Measurements from ENCODE around the gene TNIK. TPM values are rescaled to one million over a fixed set of nuclear protein-coding genes. Genes with fewer than 3 reads are reported as not detected.
A peak's percentile ranks its signal among the peaks of the same experiment; 100 is the strongest.

Gene TNIK
- polyA plus RNA-seq, 1 donor: 40.3 TPM

DNA sequence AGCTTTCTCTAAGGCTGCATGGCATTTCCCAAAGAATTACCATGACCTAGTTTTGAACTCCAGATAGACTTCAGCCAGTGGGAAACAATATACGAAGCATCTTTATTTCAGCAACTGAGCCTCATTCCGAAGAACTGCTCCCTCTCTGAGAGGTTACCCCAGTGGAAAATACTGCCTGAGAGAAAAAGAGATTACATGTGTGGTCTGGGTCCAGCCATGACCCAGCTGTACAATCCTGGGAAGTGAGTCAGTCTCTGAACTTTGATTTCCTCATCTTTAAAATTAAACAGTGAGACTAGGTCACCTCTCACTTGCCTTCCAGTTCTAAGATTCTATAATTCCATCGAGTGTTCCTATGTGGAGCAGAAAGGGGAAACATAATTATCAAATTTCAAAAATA is 42.4 kb downstream of the TNIK start:
- no peak for DNase-seq (ENCODE audit: low read depth)

DNA sequence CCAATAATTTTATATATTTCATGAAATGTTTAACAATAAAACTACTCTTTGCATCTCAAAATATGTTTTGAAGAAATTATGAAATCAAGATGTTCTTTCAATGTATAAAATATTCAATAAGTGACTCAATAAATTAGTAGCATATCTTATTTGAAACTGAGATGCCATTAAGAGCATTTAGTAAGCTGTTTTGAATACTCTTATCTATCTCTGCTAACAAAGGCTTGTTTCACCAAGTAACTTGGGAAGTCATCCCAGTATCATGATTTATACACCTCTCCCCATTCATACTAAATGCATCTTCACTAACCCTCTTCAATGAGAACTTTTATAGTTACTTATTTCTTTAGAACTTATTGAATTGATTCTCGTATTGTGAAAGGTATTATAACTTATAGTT is 43.1 kb downstream of the TNIK start:
- DNase-seq (ENCODE audit: low read depth): no peak

DNA sequence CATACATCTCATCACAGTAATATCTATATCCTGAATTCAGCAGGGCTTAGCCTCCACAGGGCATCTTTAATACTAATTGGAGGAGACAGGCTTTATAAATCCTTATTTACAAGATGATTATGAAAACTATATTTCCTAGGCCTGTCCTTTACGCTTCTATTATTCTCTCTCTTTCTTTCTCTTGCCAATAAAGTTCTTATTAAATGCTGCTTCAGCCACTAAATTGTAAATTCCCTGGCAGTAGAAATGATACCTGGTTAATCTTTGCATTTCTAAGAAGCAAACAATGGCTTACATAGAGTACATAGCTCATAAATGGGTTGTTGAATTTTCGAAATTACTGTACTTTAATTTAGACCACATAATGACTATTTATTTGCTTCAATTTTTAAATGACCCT is 43.5 kb downstream of the TNIK start:
- DNase-seq (ENCODE audit: low read depth): no peak

DNA sequence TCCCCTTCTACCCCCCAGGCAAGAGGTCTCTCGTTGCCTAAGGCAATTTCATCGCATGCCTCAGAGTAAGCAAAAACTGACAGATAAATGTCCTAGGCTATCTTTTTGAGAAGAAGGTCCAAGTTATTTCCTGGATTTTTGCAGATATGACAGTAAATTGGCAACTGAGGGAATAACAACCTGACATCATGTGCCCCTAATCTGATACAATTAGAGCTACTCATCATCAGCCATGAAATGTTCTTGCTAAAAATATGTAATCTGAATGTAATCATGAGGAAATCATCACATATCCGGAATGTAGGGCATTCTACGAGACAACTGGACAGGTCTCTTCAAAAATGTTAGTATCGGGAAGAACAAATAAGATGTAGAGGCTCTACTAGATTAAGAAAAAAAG is 44.1 kb downstream of the TNIK start:
- DNase-seq (ENCODE audit: low read depth): no peak

DNA sequence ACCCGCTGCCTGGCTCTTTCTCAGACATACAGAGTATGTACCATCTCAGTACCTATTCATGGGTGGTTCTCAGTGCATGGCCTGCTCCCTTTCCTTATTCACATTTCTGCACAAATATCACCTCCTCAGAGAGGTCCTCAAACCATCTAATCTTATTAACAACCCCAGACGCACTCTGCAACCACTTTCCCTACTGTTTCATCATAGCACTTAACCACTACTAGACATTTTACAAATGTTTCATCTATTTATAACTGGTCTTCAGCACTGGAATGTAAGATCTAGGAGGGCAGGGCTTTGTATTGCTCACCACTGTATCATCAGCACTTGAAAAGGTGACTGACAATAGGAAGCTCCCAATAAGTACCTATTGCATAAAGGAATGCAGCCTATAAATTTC is 45.1 kb downstream of the TNIK start:
- DNase-seq (ENCODE audit: low read depth): no peak

DNA sequence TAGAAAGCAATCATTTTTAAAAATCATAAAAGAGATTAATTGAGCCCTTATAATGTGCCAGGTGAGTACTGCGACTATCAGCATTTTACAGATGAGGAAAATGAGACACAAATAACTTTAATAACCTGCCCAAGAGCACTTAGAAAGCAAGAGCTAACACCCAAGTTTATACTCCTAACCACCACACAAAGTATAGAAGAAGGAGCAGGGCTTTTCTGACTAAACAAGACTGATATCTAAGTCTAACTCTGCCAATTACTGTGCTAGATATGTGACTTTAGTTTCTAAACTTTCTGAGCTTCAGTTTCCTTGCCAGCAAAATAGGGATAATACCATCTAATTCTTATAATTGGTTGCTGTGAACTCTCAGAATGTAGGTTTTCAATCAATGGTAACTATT is 47.7 kb downstream of the TNIK start:
- DNase-seq (ENCODE audit: low read depth): no peak

DNA sequence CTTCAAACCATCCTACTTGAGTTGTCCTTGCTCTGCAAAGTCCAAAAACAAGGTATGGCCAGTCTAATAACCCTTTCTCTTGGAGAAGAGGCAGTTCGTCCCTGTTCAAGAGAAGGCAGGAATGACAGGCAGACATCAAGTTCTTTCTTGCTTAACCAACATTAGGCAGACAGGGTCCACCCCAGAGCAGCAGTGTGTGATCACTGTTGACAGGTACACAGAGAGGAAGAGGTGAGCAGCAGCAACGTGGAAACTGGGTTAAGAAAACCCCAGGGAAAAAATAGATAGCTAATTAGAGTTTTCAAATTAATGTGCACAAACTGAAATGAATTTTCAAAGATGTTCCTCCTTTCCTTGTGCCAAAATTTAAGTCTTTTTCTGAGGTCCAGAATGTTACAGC is 48.2 kb downstream of the TNIK start:
- DNase-seq (ENCODE audit: low read depth): no peak

DNA sequence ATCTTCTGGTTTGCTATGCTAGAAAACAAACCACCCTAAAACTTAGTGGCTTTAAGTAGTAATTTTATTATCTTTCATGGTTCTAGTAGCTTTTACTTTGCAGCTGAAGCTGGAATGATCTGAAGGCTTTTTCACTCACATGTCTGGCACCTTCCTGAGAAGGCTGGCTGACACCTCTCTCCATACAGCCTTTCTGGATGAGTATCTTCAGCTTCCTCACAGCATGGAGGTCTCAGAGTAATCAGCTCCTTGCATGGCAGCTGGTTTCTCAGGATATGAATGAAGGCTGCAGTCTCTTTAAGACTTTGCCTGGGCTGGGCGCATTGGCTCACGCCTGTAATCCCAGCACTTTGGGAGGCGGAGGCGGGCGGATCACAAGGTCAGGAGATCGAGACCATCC is 50.0 kb downstream of the TNIK start:
- no peak for DNase-seq (ENCODE audit: low read depth)

DNA sequence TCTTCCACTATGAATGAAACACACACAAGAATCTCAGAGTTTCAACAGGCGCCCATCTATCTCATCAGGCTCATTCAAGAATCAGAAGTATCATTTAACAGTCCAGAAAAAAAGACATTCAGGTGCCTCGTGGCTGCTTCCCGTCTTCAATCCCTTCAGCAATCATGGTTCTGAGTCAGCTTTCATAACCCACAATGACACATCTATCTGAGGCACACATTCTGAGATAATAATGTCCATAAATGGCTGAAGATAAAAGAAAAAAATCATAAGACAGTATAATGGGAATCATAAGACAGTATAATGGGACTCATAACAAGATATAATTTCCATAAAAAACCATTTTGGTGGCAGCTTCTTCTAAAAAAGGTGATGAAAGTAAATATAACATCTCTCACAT is 52.4 kb downstream of the TNIK start:
- DNase-seq (ENCODE audit: low read depth): no peak

DNA sequence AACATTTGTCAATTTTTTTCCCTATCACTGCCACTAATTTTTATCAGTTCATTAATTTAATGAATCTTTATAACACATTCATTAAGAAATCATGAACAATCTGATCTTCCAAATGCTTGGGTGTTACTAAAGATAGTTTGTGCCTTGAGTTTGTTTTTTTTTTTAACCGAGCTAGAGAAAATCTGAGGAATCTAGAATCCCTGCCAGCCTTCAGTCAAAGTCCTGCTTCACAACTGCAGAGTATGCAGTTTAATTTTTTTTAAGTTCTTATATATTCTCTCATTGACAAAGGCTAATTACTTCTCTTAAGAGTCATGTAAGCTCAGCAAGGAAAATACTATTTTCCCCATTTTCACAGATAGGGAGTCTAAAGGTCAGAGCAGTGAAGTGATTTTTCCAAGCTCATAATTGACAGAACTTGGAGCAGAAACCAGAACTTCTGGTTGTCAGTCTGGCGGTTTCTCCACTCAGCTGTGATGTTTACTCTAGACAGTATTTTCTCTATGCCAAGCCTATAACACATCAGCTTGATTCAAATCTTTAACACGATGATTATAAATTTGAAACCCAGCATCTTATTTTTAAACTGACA is 55.7 kb downstream of the TNIK start:
- no peak for DNase-seq (ENCODE audit: low read depth)

DNA sequence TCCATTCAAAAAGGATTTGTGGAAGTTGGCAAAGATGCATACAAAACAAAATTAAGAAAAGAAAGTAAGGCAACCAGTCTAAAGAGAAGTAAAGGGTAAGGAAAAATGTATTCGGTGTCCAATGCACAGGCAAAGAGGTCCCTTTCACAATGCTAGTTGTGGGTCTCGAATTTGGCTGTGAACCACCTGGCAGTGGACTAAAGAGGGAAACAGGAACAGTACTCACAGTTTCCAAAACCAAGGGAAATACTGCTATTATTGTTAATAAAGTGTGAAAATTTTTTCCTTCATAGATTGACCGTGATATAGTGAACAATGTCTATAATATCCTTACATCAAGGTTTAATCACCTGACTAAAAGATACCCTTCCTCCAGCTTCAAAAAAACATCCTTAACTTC is 57.9 kb downstream of the TNIK start:
- DNase-seq (ENCODE audit: low read depth): no peak

DNA sequence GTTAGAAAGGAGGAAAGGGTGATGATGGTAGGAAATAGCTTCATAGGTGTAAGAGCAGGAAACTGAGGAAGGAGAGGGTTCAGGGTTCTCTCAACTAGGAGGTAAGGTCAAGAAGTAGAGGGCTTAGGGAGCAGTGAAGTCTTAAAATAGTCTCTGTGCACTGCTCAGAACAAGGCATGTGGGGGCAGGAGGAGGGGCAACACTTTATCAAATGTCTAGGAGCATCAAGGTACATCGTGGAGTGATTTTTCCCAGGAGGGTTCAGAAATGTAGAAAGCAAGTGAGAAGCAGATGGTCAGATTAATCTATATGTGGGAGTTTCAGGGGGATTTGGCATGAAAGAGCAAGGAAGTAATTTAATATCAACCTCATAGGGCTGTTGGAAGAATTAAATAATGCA is 58.8 kb downstream of the TNIK start:
- no peak for DNase-seq (ENCODE audit: low read depth)

DNA sequence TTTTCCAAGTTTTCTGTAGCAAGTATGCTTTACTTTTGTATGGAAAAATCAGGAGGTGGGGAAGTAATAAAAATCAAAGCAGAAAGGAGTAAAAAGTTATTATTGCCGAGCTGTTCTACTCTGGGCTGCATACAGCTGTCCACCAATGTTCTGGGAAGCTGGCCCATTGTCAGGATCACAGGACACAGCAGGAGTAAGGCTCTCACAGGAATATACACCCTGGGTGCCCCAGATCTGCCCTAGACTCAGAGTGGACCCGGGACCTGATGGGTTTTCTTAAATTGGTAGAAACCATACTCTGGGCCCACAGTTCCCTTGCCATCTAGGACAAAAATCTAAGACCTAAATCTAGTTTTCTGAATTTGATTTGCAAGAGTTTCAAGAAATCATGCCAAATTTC is 60.4 kb downstream of the TNIK start:
- DNase-seq (ENCODE audit: low read depth): no peak

DNA sequence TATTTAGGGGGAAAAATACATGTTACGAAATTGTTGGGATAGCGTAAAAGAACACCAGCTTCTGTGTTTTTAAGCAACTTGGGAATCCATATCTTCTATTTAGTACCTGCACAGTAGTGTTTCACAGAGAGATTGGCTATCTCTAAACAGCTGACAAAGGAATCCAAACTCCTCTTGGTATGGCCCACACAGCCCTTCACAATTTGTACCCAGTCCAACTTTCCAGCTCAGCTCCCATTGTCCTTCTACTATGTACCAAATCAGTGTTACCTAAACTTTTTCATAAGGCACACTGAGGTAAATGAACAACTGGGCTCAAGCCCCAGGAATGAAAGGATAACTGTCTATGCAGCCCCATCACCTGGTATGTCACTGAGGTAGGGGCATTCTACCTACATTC is 61.9 kb downstream of the TNIK start:
- no peak for DNase-seq (ENCODE audit: low read depth)

DNA sequence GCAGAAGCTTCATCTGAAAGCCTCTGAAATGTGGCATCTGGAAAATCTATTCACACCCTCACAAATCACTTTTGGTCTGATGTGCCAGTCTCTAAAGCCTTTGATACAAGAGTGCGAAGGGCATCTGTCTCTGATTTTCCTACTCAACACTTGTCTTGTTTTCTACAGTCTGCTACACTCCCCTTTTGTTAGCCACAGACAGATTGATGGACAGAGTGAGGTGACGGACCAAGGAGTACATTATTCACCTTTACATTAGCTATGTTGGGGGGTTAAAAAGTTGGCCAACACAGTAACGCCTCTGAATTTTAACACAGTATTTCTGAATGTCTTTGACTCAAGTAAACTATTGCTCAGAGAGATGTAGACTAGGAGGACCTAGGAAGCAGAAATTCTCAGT is 63.1 kb downstream of the TNIK start:
- no peak for DNase-seq (ENCODE audit: low read depth)

DNA sequence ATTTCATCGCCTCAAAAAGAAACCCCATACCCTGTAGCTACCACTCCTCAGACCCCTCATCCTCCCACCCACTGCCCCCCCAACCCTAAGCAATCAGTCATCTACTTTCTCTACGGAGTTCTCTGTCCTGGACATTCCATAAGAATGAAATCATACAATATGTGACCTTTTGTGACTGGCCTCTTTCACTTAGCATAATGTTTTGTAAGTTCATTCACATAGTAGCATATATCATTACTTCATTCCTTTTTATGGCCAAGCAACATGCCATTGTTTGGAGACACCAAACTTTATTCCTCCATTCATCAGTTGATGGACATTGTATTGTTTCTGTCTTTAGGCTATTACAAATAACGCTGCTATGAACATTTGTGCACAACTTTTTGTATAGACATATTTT is 64.2 kb downstream of the TNIK start:
- DNase-seq (ENCODE audit: low read depth): no peak

DNA sequence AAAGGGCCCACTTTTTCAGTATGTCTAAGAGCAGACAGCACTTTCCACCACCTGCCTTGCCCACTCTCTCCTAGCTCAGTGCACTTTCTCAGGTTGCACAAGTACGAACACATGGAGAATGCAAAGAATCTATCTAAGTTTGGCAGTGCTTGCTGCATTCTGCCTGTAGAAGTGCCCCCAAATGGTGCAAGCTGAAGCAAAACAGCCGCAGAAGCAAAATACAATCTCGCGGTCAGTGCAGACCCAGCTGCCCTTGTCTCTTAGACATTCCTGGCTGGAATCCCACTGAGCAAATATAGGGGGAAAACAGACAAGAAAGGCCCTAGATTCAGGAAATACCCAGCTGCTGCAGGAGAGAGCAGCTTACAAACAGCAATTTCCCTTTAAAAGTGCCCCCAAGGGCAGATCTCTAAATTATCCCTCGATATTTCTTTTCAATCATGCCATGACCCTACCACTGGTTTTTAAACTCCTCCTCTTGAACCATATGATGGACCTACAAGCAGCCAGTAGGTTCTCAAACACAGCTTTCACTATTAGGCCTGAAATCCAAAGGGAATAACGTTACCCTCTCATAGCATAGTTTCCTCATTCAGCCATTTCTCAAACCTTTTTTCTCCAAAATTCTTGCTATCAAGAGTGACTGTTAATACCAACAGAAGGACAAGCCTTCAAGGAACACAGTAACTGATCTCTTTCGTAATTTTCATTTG is 67.0 kb downstream of the TNIK start:
- peak; percentile 22 for DNase-seq (ENCODE audit: low read depth)

DNA sequence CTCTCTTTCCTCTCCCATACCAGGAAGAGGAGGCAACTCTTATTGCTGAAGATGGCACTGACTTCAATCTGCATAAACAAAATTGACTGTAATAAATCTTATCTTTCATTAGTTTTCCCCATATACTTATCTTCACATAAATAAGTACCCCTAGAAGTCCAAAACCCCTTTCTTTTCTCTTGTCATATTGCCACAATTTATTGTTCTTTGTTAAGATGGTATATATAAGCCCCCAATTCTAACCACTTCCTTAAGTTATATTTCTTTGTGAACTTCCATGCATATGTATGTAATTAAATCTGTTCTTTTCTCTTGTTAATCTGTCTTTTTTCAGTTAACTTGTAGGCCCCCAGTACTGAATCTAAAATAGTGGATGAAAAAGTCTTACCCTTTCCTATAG is 68.8 kb downstream of the TNIK start:
- no peak for DNase-seq (ENCODE audit: low read depth)

DNA sequence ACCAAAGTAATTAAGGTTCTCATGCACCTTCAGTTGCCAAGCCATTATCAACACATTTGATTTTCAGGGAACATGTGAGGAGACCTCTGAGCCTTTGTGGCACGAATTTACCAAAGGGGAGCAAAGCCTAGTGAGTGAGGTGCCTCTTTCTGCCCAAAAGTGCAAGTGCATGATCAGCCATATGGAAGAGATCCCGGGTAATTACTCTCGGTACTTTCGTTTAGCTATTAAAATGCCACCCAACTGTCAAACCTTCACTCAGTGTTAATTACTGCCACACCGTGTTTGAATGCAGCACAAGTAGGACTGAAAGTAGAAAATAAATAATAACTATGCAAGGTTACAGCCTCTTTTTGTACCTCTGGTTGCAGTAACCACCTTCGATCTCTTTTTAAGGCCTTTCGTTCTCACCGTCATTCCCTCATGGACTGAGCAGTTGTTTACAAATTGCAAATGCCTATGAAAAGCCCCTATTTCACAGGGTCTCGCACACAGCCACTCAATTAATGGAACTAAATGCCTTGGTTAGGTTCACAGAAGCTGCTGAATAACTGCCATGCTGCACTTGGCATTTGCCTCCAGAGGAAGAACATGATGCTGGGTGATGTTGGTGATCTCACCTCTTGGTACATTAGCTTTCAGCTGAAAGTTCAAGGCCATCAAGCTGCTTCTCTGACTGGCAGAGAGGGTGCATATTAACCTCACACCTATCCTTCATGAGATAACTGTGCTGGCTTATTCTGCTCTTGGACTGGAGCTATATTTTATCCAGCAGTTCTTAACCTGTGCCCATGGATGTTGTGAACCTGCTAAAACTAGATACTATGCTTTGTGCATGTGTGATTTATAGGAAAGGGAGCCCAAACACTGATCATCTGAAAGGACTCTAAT is 69.9 kb downstream of the TNIK start:
- no peak for DNase-seq (ENCODE audit: low read depth)

DNA sequence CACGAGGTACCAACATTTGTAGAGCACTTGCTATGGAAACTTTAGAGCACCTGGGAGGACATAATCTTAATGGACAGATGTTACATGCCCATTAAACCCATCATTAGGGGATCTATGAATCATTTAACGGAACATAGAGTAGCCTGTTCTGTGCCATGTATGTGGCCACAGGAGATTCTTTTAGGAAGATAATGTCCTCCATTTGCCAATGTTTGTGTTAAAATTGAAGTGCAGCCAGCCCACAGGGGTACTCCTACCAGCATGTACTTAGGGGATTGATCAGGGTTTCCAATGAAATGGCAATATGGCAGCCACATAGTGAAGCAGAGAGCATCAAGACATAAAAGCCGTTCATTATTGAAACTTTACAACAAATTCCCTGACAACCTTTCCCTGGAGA is 70.7 kb downstream of the TNIK start:
- DNase-seq (ENCODE audit: low read depth): no peak

DNA sequence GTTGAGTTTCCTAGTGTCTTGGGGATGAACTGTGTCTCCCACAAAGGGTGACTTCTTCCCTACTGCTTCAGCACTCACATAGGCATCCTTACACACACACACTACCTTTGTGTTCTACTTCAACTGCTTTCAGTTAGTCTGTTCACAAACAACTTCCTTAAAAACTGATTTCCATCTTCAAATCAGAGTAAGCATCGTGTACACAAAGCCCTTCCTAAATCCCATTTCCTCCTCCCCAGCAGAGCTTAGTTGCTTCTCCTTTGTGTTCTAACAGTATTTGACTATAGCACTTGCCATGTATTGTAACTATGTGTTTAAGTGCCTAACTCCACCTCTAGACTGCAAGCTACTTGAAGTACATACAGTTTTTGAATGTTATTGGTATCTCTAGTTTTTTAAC is 71.7 kb downstream of the TNIK start:
- DNase-seq (ENCODE audit: low read depth): no peak

DNA sequence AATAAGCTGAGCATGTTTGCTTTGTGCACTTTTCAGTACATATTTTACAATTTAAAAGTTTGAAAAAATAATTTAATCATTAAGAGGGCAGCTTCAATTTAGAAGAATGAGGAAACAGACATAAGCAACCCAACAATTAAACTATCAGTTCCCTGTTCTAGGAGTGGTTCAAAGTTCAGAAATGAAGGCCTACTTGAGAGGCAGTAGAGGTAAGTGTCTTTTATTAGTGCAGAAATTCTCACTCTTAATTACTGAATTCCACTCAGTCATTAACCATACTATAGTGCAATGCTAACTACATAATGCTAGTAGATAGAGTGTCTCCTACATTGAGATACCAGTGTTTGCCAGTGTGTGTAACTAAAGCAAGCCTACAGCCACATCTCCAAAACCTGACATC is 73.1 kb downstream of the TNIK start:
- DNase-seq (ENCODE audit: low read depth): no peak

DNA sequence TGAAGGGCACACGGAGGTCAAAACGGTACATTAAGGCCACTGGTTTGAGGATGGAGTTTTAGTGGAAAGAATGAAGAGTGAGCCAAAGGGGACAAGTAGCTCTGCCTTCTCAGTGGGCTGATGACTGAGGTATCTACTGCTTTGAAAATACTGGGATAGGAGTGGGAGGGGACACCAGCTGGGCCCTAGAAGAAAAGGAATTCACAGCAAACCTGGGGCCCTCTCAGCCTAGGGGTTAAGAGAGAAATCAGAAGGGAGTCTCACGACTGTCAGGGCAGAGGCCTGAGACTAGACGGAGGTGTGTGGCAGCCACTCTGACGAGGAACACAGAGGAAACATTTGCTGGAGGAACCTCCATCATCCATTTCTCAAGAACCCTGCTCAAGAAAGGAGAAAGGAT is 75.1 kb downstream of the TNIK start:
- no peak for DNase-seq (ENCODE audit: low read depth)

All from forelimb muscle (tissue), 1 donor.